Activated CD4-positive, alpha-beta memory T cell treated with anti-CD3 and anti-CD28 coated beads for 36 hours (primary cell): ENCODE data around the gene C9orf50. TPM values are rescaled to one million over a fixed set of nuclear protein-coding genes. Genes with fewer than 3 reads are reported as not detected.

ENCODE experiments used
- total RNA-seq, 2 experiments: library from RNA; stranded (reverse); gene quantifications; one replicate each; pipeline ENCODE4 v1.2.3, GENCODE V29; 2021

Gene C9orf50
- total RNA-seq, 2 experiments from 2014 or later: not detected

Other genes starting within 250 kb of the C9orf50 start
- 10 to 100 TPM; 59.9 to 64.6 TPM for gene NTMT1, start 5.1 kb upstream of the C9orf50 start, total RNA-seq
- gene ASB6, start 21.1 kb upstream of the C9orf50 start, total RNA-seq: 10 to 100 TPM; 14.1 to 15.7 TPM
- under 1 TPM; 0.58 to 0.86 TPM for gene PRRX2, start 44.5 kb upstream of the C9orf50 start, total RNA-seq
- not detected for gene PTGES, start 131.9 kb upstream of the C9orf50 start, total RNA-seq
- gene TOR1B, start 182.1 kb upstream of the C9orf50 start, total RNA-seq: 10 to 100 TPM; 20.6 to 23.0 TPM
- gene TOR1A, start 203.0 kb upstream of the C9orf50 start, total RNA-seq: 10 to 100 TPM; 38.5 to 41.6 TPM
- gene C9orf78, start 214.2 kb upstream of the C9orf50 start, total RNA-seq: 10 to 100 TPM; 43.6 to 47.0 TPM
- gene USP20, start 214.4 kb upstream of the C9orf50 start, total RNA-seq: 10 to 100 TPM; 51.6 to 55.3 TPM